Measurements from ENCODE around the gene ADAM11. TPM values are rescaled to one million over a fixed set of nuclear protein-coding genes. Genes with fewer than 3 reads are reported as not detected.

ADAM11 gene
- total and polyA plus RNA-seq, 2 of the 8 experiments (the other 6 are each of a cell fraction or from before 2014, with no cell fraction given): 2.3 to 2.9 TPM

- H3K27me3 ChIP-seq (replicated peaks in 1 of 4; ENCODE audit: control insufficient read depth in 3 of 4, extremely low read depth in 1 of 4, insufficient read depth in 3 of 4, low read length in 3 of 4): peaks cover 25 to 40% (median 35%) of the 10 kb centered on the region in 4 experiments
- H2BK15ac ChIP-seq (ENCODE audit: low read length): no peak overlapping the region
- H2BK5ac ChIP-seq (ENCODE audit: low read depth, low read length): no peak overlapping the region
- ChIA-PET CTCF (ENCODE audit: partially characterized antibody) (interaction anchor here (0.6 to 2.5 kb wide), 2 partner anchors 10 to 220 kb away, joined by 3 to 9 read pairs; no protein-coding TSS in a partner anchor), POLR2A (ENCODE audit: partially characterized antibody) (interaction anchor here (0.7 to 5.1 kb wide), 4 partner anchors 9 to 402 kb away, joined by 3 to 17 read pairs (median 4); partner anchors contain the start of gene CCDC43)
- TF ChIP-seq TBP (IDR thresholded peaks at IDR 0.05; ENCODE audit: low read depth, low read length) (no peak), POU5F1 (IDR thresholded peaks at IDR 0.05; ENCODE audit: low read depth, low read length) (no peak), ASH2L (IDR thresholded peaks at IDR 0.05; ENCODE audit: low read length) (no peak), BCL11A (IDR thresholded peaks at IDR 0.05; ENCODE audit: low read depth in 2 of 2, low read length in 2 of 2) (no peak), PHF8 (conservative IDR thresholded peaks at IDR 0.05; ENCODE audit: low read depth, low read length) (no peak), FOSL1 (IDR thresholded peaks at IDR 0.05; ENCODE audit: insufficient read depth, low read depth, low read length) (no peak), GABPA (IDR thresholded peaks at IDR 0.05; ENCODE audit: borderline replicate concordance, insufficient read depth, low read length) (no peak), TCF12 (IDR thresholded peaks at IDR 0.05; ENCODE audit: low read depth, low read length) (no peak), JUND (IDR thresholded peaks at IDR 0.05; ENCODE audit: low read length) (no peak)
- no peak overlapping the region for H3K18ac ChIP-seq (ENCODE audit: extremely low read depth, low read length)
- H2BK120ac ChIP-seq (replicated peaks; ENCODE audit: low read depth, low read length): no peak overlapping the region
- no peak overlapping the region for H2AK5ac ChIP-seq (ENCODE audit: low read depth, low read length)
- H4K8ac ChIP-seq (ENCODE audit: extremely low read depth, insufficient read depth, low read length): no peak overlapping the region
- peaks cover 0 to 7% (median 2%) of the 10 kb centered on the region in 4 experiments; a peak in 4 of 7 replicates for H3K4me1 ChIP-seq (replicated peaks in 1 of 4; ENCODE audit: control insufficient read depth in 3 of 4, insufficient read depth in 4 of 4, low read length in 3 of 4)
- no peak overlapping the region for H3K4me3 ChIP-seq (ENCODE audit: extremely low read depth in 1 of 4, insufficient read depth in 2 of 4, low read depth in 3 of 4, low read length in 4 of 4)
- H3K79me2 ChIP-seq (ENCODE audit: control insufficient read depth in 1 of 2, insufficient read depth in 2 of 2, low read length in 2 of 2): no peaks in the 10 kb centered on the region
- no peak overlapping the region for H3K23ac ChIP-seq (ENCODE audit: insufficient read length)
- DNase-seq (ENCODE audit: low read depth in 1 of 2, low spot score in 2 of 2) (no peak), FAIRE-seq (no peak)
- H2AFZ ChIP-seq (ENCODE audit: low read length): no peak overlapping the region
- H3K27ac ChIP-seq (ENCODE audit: low read depth, low read length): no peak overlapping the region
- WGBS, 2 experiments (ENCODE audit: extremely low coverage in 1 of 2, insufficient coverage in 1 of 2, insufficient read length in 1 of 2, insufficient replicate concordance in 2 of 2, low coverage in 1 of 2, low lambda C conversion rate in 2 of 2, missing lambda C conversion rate in 1 of 2): 87% methylated on average over 10 of the region's 10 CpGs; no CpG with 5 or more reads in 1 of the 2 experiments
- no peak overlapping the region for H4K91ac ChIP-seq (replicated peaks; ENCODE audit: insufficient read length, low read length)
- H4K20me1 ChIP-seq (replicated peaks in 1 of 2; ENCODE audit: control insufficient read depth in 1 of 2, insufficient read depth in 2 of 2, low read length in 2 of 2): no peaks in the 10 kb centered on the region
- H3K14ac ChIP-seq (ENCODE audit: insufficient read length): no peak overlapping the region
- no peaks in the 10 kb centered on the region for H3K36me3 ChIP-seq (ENCODE audit: control insufficient read depth in 2 of 4, insufficient read depth in 4 of 4, low read length in 3 of 4)
- no peak overlapping the region for H3K9ac ChIP-seq (replicated peaks in 1 of 4; ENCODE audit: extremely low read depth in 1 of 4, low read depth in 3 of 4, low read length in 3 of 4)
- no peak overlapping the region for H3K56ac ChIP-seq (replicated peaks; ENCODE audit: insufficient read length, low read depth, low read length)
- H4K5ac ChIP-seq (ENCODE audit: insufficient read length, low read depth, low read length): no peak overlapping the region
- H3K9me3 ChIP-seq (ENCODE audit: insufficient read depth in 2 of 2, low read depth in 1 of 2, low read length in 1 of 2): no peaks in the 10 kb centered on the region
- peaks cover 8% of the 10 kb centered on the region; the same call in 1 of the 2 replicates for H3K23me2 ChIP-seq (ENCODE audit: low read depth, low read length)
- no peak overlapping the region; a peak in 1 of 4 replicates for H3K4me2 ChIP-seq (ENCODE audit: insufficient read depth in 1 of 2, low read depth in 2 of 2, low read length in 2 of 2)
- H3K79me1 ChIP-seq (ENCODE audit: low read depth, low read length): no peaks in the 10 kb centered on the region
- H3K4ac ChIP-seq (replicated peaks; ENCODE audit: insufficient read length, low read depth, low read length): no peak overlapping the region
- H2BK20ac ChIP-seq (ENCODE audit: low read length): no peak overlapping the region
- no peak overlapping the region for H2BK12ac ChIP-seq (ENCODE audit: low read depth, low read length)
These were observed 1.5 kb upstream of the ADAM11 start for GRCh38 chr17:44757045-44757917.

Data from H1 (cell line).